ENCODE data around the gene DYSF.

GRCh38 chr2:71552356-71552755 lies 99.0 kb downstream of the DYSF start:
- TF ChIP-seq POLR2AphosphoS5 (IDR thresholded peaks at IDR 0.05; ENCODE audit: low read depth, low read length) (no peak), REST (IDR thresholded peaks at IDR 0.05; ENCODE audit: insufficient read depth in 1 of 2, low read depth in 2 of 2, low read length in 2 of 2) (no peak), SIN3A (IDR thresholded peaks at IDR 0.05; ENCODE audit: borderline replicate concordance, insufficient read depth, low read length) (no peak)

All from PFSK-1 (cell line).